Daoy (cell line): ENCODE measurements around the gene PGAM4. TPM values are rescaled to one million over a fixed set of nuclear protein-coding genes. Genes with fewer than 3 reads are reported as not detected.
"Not testable (repeated sequence)": the region's sequence is repeated elsewhere in the genome, so short reads cannot be mapped to it uniquely, and the experiment has no call there.

Experiments used
- DNase-seq: peaks from one replicate; pipeline ENCODE4 v3.0.0-alpha.2; 2015; ENCODE audit warnings: low read depth
- total RNA-seq: library from RNA; depleted of rRNA; stranded (reverse); fragments of >200 nt; shearing (Covaris generic); gene quantifications from 2 replicates; pipeline ENCODE4 v1.2.3, GENCODE V29; 2014; rRNA removed

The PGAM4 gene
- total RNA-seq, 1 experiment from 2014 or later, result not detected

DNA sequence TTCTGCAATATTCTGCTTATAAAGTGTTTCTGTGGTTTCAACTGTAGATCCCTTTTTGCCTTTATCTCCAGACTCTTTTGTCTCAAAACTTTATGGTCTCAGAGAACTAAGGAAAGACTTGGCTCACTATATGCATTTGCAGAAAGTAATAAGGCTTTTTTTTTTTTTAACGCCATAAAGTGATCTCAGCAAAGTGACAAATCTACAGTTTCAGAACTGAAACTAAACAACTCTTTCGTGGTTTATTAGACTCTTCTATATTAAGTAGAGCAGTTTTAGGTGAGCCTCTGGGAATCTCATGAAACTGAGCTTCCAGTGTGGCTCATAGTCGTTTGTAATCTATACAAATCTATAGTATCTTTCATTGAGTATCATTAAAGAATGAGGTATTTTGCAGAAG, 43.7 kb downstream of the PGAM4 start:
- no peak for DNase-seq

DNA sequence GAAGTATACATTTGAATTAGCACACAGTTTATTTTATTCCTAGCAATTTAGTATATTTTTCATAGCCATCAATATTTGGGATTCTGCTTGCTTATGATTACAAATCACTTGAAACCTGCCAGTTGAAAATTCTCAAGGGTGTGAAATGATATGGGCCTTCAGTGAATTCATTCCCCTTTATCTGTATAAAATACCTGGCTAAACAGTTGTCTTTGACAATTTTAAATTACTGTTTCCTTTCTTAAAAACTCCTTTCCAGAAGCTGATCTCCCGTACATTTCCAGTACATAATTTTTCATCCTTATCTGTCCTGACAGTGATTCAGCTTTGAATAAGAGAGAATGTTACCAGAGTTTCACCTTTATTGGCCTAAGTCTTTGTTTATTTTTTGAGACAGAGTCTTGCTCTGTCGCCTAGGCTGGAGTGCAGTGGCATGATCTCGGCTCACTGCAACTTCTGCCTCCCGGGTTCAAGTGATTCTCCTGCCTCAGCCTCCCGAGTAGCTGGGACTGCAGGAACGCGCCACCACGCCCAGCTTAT, 45.0 kb downstream of the PGAM4 start:
- DNase-seq, result no peak

DNA sequence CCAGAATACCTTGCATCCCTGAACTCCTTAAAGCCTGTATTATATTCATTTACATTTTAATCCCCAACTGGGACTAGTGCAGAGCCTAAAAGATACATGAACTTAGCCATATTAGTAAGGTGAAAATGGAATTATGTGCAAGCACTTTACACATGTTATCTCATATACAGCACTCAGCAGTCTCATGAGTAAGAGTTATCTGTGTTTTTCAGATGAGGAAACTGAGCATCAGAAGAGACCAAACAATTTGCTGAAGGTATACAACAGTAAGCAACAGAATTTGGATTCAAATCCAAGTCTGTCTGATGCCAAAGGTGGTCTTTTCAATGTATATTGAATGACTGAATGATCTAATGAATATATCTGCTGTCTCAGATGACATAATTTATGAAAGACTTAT, 46.7 kb downstream of the PGAM4 start:
- no peak for DNase-seq

DNA sequence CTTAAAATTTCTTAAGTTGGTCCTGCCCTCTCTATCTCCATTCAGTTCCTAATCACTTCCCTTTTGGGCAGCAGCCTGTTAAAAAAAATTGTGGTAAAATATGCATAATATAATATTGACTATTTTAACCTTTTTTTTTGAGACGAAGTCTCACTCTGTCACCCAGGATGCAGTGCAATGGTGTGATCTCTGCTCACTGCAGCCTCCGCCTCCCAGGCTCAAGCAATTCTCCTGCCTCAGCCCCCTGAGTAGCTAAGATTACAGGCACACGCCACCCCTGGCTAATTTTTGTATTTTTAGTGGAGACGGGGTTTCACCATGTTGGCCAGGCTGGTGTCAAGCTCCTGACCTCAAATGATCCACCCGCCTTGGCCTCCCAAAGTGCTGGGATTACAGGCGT, 50.1 kb downstream of the PGAM4 start:
- DNase-seq, result not testable (repeated sequence)

GRCh38 chrX:77918568-77918967, 50.9 kb downstream of the PGAM4 start:
- DNase-seq, result no peak

Other genes with a start within 250 kb of the PGAM4 start
- gene ATRX, start 183.4 kb downstream of the PGAM4 start, total RNA-seq, result 18.1 and 18.8 TPM in 2 replicates
- gene MAGT1, start 74.2 kb downstream of the PGAM4 start, total RNA-seq, result 34.2 and 37.4 TPM in 2 replicates
- 525 and 577 TPM in 2 replicates for gene COX7B, start 70.2 kb downstream of the PGAM4 start, total RNA-seq
- gene ATP7A, start 58.9 kb downstream of the PGAM4 start, total RNA-seq, result 3.1 and 3.5 TPM in 2 replicates
- 282 and 355 TPM in 2 replicates for gene PGK1, start 134.6 kb upstream of the PGAM4 start, total RNA-seq
- gene TAF9B, start 170.0 kb upstream of the PGAM4 start, total RNA-seq, result 27.0 and 30.2 TPM in 2 replicates